CD4-positive, alpha-beta T cell treated with Interleukin-15 for 1 hour (primary cell): Measurements from ENCODE around the gene CRHR2.

Experiments
- DNase-seq: peaks from one replicate; pipeline ENCODE4 v3.0.0-alpha.2; 2020

The CRHR2 gene

GRCh38 chr7:30706316-30706715, 24.1 kb upstream of the CRHR2 start:
- DNase-seq = no peak

GRCh38 chr7:30705596-30705995, 23.3 kb upstream of the CRHR2 start:
- no peak for DNase-seq

DNA sequence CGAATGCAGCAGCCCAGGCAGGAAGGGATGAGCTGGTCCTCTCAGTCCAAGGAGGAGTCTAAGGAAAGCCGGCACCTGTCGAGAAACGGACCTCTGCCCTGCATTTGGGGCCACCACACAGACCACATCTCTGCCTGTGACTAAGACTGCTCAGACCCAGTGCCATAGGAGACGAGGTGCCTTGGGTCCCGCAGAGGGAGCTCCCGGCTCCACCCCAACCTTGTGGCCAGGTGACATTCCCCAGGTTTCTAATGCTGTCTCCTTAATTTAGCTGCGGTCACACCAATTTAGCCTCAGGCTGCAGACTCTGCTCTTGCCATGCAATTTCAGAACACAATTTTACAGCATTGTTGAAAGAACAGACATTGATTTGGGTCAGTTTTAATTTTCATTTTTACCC, 22.8 kb upstream of the CRHR2 start:
- DNase-seq = no peak

- DNase-seq = no peak
These were observed 21.5 kb upstream of the CRHR2 start for GRCh38 chr7:30703756-30704155.

DNA sequence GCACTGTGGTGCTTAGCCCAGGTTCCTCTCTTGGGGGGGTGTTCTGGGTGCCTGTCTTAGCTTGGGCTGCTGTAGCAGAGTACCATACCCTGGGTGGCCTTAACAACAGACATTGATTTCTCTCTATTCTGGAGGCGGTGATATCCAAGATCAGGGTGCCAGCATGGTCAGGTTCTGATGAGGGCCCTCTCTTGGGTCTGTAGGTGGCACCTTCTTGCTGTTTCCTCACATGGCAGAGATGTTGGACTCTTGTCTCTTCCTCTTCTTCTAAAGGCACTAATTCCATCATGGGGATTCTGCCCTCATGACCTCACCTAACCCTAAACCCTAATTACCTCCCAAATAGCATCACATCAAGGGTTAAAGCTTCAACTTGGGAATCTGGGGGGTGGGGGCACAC, 19.9 kb upstream of the CRHR2 start:
- no peak for DNase-seq

DNA sequence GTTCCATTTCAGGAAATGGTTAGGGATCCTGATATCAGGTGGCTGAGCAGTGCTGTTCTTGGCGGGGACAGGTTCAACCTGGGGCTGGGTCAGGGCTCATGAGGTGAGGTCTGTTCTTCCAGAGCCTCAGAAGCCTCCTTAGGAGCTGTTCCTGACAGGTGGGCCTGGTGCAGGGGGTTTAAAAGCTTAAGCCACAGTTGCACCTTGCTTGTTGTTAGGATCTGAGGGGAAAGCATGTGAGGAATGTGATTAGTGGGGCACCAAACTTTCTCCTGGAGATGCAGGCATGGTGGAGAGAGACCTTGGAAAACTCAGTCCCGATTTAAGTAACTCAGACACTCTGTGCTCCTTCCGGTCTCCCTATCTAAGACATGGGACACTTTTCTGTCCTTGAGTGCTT, 18.7 kb upstream of the CRHR2 start:
- DNase-seq = no peak

GRCh38 chr7:30699706-30700495, 17.6 kb upstream of the CRHR2 start:
- no peak for DNase-seq

DNA sequence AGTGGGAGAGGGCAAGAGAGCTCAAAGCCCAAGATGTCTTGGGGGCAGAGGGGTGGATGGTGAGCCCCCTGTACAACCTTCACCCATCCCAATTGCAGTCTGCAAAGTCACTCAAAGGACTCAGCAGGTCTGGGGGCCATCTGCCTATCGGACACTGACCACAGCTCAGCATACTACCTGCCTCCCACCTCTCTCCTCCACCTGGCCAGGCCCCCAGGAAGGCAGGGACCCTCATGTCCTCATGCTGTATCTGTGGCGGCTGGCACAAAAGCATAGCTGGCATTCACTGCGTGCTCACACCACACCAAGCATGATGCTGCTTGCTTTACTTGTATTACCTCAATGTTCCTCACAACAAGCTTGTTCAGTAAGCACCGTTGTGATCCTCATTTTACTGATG, 16.2 kb upstream of the CRHR2 start:
- no peak for DNase-seq

DNA sequence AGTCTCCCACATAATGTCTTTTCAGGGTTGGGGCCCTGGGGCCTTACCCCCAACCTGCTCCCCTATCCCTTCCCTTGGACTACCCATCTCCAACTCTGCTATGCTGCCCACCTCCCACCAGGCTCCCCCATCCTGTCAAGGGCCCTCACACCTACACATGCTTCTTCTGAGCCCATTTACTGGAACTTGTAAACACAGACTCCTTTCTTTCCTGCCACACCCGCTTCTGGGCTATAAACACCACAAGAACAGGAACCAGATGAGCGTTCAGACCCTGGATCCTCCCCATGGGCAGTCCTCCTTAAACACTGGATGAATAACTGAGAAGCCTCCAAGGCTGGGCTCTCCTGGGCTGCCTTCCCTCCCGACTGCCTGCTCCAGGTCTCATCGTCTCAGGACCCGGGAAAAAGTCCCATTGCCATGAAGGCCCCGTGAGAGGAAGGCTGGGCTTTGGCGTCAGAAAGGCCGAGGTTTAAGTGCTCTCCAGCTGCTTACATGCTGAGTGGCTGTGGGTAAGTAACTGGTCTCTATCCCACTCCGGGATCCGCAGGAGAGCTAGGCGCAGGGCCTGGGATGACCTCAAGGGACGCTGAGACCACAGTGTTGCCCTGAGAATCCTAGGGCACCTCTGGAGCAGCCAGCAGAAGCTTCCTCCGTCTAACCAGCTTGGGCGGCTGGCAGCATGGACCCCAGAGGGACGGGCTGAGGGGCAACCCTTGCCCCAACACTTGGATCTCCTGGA, 15.6 kb upstream of the CRHR2 start:
- DNase-seq = no peak

- DNase-seq = no peak
These were observed 12.8 kb upstream of the CRHR2 start for GRCh38 chr7:30694774-30695721.

DNA sequence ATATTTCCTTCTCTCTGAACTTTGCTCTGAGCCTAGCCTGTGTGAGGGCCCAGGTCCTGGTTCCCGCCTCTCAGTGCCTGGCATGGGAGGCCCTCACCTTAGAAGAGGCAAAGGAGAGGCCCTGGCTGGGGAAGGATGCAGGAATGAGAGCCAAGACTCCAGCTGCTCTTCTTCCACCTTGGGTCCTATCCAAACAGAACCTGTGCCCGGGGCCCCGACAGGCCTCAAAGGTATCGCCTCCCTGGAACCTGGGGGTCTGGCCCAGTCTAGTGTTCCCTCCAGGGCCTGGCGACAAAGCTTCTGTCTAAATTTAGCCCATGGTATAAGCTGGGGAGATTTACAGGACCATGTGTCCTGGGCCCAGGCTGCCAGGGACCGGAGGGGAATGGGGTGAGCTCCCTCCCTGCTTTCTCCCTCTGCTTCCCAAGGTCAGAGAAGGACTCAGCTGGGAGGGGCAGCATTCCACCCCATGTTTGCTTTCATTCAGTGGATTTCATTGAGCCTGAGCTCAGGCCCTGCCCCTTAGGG, 12.0 kb upstream of the CRHR2 start:
- DNase-seq = no peak

DNA sequence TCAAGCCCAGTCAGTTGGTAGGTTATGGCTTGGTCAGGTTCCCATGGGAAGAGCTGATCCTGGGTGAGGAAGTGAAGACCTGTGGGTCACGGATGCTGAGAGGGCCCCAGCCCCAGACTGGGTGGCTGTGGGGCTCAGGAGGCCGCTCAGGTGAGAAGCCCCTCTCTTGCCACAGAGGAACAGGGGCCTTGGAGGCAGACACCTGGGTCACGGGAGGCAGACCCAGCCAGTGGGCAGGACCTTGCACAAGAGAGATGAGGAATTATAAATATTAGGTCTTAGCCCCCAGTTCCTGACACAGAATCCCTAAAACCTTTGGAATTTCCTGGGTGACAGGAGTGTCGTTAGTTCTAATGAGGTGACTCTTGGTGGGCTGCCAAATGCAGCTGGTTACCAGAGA, 10.6 kb upstream of the CRHR2 start:
- DNase-seq = no peak

DNA sequence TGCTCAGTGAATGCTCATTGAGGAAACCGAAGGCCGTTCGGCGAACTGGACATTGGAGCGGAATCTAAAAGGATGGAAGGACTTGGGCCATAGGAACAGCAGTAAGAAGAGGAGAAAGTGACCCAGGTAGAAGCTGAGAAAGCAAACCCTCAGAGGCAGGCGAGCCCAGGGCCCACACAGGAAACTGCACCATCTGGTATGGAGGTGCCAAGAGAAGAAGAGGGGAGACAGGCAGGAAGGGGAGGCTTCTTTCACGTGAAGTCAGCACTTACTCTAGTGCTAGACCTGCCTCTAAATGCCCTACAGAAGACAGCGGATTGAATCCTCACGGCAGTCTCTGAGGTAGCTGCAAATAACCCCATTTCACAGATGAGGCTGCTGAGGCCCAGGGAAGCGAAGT, 10.2 kb upstream of the CRHR2 start:
- DNase-seq = no peak

- no peak for DNase-seq
These were observed 7.8 kb upstream of the CRHR2 start for GRCh38 chr7:30690011-30690410.

DNA sequence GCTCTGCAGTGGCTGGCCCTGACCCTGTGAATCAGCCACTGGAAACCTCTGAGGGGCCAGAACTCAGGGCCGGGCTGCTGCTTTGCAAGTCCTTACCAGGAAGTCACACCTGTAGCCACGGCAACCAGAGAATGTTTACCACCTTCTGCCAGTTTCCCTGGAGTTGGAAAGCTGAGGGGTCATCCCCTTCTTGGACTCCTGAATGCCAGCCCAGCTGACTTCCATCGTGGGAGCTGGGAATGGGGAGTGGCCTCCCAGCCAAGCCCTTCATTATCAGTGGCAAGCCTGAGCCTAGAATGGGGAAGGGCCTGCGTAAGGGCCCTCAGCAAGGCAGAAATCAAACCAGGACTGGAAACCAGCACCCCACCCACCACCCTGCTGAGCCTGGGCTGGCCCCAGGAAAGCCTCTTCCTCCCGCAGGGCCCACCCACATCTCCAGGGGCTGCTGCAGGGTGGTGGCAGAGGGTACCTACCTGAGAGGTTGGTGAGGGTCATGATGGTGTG, 6.5 kb upstream of the CRHR2 start:
- no peak for DNase-seq

DNA sequence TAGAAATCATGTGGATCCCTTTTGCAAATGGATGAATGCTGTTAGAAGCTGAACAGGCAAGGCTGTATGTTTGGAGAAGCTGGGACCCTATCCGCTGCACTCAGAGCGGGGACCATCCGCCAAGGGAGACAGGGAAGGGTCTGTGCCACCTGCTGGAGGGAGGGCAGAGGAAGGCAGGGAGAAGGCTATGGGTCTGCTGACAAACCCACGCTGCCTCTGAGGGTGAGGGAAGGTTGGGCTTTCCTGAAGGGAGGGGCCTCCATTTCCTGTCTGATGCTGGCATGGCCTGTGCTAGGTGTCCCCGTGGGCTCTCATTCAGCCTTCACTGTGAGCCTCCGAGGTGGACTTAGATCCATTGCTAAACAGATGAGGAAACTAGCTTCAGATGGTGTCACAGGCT, 5.3 kb upstream of the CRHR2 start:
- no peak for DNase-seq

- DNase-seq = no peak
These were observed 2.1 kb upstream of the CRHR2 start for GRCh38 chr7:30684351-30684750.

DNA sequence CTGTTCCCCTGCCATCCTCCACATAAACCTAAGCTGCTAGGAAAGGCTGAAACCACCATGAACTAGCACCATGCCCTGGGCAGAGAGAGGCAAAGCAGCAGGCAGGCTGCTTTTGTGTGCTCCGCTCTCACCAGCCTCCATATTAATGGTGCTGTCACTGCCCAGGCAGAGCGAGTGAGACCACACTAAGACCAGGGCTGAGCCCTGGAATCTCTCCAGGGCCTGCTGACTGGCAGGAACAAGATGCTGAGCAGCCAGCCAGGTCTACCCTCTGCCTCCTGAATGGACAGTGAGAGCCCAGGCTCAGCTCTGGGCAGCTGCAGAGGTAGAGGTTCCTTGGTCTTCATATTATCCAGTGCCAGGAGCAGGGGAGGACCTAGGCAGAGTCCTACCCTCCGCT, 1.6 kb upstream of the CRHR2 start:
- no peak for DNase-seq

DNA sequence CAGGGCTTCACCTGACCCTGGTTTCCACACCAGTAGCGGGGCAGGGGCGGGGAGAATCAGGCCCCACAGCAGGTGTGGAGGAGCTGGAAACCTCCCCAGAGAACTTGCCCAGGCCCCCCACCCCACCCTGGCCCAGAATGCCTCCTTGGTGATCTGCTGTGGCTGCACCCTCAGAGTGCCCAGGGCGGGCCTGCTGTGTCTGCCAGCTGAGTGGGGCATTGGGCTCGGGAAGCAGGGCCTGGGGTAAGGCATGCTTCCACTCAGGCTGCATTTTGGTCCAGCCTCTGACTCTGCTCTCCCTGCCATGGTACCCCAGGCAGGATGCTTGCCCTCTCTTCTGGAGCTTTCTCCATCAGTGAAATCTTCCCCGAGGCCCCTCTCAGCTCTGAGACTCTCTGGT, 1.1 kb upstream of the CRHR2 start:
- DNase-seq = no peak

DNA sequence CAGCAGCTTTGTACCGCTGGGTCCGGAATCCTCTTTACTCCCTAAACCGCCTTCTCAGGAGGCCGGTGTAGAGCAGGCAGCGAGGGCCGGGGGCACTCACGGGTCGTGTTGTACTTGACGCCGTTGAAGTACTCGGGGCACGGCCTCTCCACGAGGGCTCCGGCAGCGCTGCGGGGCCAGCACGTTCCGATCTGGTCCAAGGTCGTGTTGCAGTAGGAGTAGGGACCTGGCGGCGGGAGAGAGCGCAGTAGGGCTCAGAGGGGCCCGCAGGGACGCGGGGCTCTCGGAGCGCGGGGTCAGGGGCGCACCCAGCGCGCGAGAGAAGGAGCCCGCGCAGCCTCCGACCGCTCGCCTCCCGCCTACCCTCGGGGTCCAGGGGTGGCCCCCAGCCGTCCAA, 443 bp downstream of the CRHR2 start:
- DNase-seq = no peak

DNA sequence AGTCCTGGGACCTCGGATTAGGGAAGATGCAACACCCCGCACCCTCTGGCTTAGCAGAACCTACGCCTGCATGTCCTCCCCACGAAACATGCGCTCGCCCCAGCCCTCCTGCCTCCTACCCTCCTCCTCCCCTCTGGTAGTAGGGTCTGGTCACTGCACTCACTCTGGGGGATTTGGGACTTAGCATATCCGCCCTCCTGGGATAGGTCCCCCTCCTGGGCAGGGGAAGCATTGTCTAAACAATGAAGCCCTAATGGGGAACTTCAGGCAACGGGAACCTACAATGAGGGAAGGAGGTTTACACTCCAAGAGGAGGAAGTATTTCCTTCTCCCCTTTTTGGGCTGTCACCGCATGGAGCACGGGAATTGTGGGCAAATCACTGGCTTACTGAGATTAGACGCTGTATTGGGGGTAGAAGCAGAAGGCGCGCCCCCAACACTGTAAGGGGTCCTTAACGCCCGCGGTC, 892 bp downstream of the CRHR2 start:
- DNase-seq = no peak

DNA sequence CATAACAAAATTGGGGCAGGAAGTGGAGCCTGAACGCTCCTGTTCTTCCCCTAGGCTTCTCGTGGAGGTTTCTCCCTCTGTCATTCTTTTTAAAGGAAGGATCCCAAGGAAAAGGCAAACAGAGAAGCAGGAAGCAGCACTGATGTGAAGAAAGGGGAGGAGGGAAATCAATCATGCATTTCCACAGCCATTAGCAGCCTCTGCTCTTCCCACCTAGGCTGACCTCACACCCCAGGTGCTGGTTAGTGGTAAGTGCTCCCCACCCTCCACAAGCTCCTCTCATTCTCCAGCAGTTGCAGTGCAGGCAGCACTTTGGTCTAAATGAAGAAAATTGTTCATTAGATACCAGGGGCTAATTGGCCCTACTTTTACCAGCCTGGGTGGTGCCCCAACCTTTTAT, 2.6 kb downstream of the CRHR2 start:
- DNase-seq = no peak

DNA sequence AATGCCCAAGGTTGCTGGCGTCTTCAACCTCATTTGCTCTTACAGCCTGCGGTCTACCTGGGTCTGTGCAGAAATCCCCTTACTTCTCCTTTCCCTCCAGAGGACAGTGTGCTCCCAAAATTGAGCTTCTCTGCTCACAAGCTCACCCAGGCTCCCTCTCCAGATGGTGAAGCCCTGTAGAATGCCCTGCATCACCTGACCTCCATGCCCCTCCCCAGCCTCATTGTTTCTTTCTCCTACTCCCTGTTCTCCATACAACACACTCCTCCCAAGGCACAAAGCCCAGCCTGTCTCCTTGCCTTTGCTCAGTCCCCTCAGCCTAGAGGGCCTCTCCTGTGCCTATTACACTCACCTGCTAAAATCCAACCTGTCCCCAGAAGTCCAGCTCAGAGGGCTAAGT, 3.5 kb downstream of the CRHR2 start:
- DNase-seq = no peak
